ENCODE data around the gene GAB3.

Gene GAB3

GRCh38 chrX:154729439-154729838 is 21.4 kb downstream of the GAB3 start:
- H3K27ac ChIP-seq (replicated peaks), result no peak overlapping the region
- H3K27me3 ChIP-seq (ENCODE audit: insufficient read depth, poor library complexity, severe bottlenecking), result no peaks in the 10 kb centered on the region
- TF ChIP-seq CTCF (IDR thresholded peaks at IDR 0.05; ENCODE audit: insufficient read depth, low read length) (no peak), GABPA (IDR thresholded peaks at IDR 0.05; ENCODE audit: low read depth) (no peak)
- no peak overlapping the region for H3K4me3 ChIP-seq (replicated peaks; ENCODE audit: insufficient read depth, low read length)
- DNase-seq (ENCODE audit: low read depth in 1 of 2, low spot score in 1 of 2), result no peak

GRCh38 chrX:154728431-154729190 is 22.3 kb downstream of the GAB3 start:
- no peak overlapping the region for H3K4me3 ChIP-seq (replicated peaks; ENCODE audit: insufficient read depth, low read length)
- H3K27me3 ChIP-seq (ENCODE audit: insufficient read depth, poor library complexity, severe bottlenecking), result no peaks in the 10 kb centered on the region
- DNase-seq (ENCODE audit: low read depth in 1 of 2, low spot score in 1 of 2), result no peak
- TF ChIP-seq REST (IDR thresholded peaks at IDR 0.05; ENCODE audit: insufficient replicate concordance, low read depth), result no peak
- no peak overlapping the region for H3K27ac ChIP-seq (replicated peaks)

GRCh38 chrX:154727871-154728270 is 23.0 kb downstream of the GAB3 start:
- peak in 1 of 2 experiments; percentile 59 for DNase-seq (ENCODE audit: low read depth in 1 of 2, low spot score in 1 of 2)
- H3K27ac ChIP-seq (replicated peaks), result no peak overlapping the region
- TF ChIP-seq CTCF (IDR thresholded peaks at IDR 0.05; ENCODE audit: insufficient read depth, low read length) (no peak), GABPA (IDR thresholded peaks at IDR 0.05; ENCODE audit: low read depth) (no peak), REST (IDR thresholded peaks at IDR 0.05; ENCODE audit: insufficient replicate concordance, low read depth) (no peak), SPI1 (IDR thresholded peaks at IDR 0.05; ENCODE audit: borderline replicate concordance, low read depth) (no peak)
- H3K4me3 ChIP-seq (replicated peaks; ENCODE audit: insufficient read depth, low read length), result no peak overlapping the region
- no peaks in the 10 kb centered on the region for H3K27me3 ChIP-seq (ENCODE audit: insufficient read depth, poor library complexity, severe bottlenecking)

GRCh38 chrX:154727418-154727817 is 23.5 kb downstream of the GAB3 start:
- Histone ChIP-seq H3K4me3 (replicated peaks; ENCODE audit: insufficient read depth, low read length) (no peak overlapping the region), H3K27ac (replicated peaks) (no peak overlapping the region), H3K27me3 (ENCODE audit: insufficient read depth, poor library complexity, severe bottlenecking) (no peaks in the 10 kb centered on the region)
- TF ChIP-seq GABPA (IDR thresholded peaks at IDR 0.05; ENCODE audit: low read depth) (no peak), CTCF (IDR thresholded peaks at IDR 0.05; ENCODE audit: insufficient read depth, low read length) (no peak), POLR2AphosphoS5 (IDR thresholded peaks at IDR 0.05; ENCODE audit: low read depth) (no peak), SPI1 (IDR thresholded peaks at IDR 0.05; ENCODE audit: borderline replicate concordance, low read depth) (no peak)
- DNase-seq (ENCODE audit: low read depth in 1 of 2, low spot score in 1 of 2), result no peak
